ELR (cell line): ENCODE measurements around the gene TRPM5.
"Not testable (repeated sequence)": the region's sequence is repeated elsewhere in the genome, so short reads cannot be mapped to it uniquely, and the experiment has no call there.

Experiments
- DNase-seq: peaks from one replicate; pipeline ENCODE4 v3.0.0-alpha.2; 2015; ENCODE audit warnings: low read depth

TRPM5 gene

GRCh38 chr11:2443881-2444820 lies at the start of gene TRPM5:
TSS of gene TRPM5 (minus strand) at chr11:2444514. CDS start at chr11:2423036, 21,478 bp downstream.
- DNase-seq: no peak

GRCh38 chr11:2489083-2489482 lies 44.8 kb upstream of the TRPM5 start:
- DNase-seq: no peak

GRCh38 chr11:2488004-2488403 lies 43.7 kb upstream of the TRPM5 start:
- no peak for DNase-seq

GRCh38 chr11:2484576-2485125 lies 40.3 kb upstream of the TRPM5 start:
- no peak for DNase-seq

- DNase-seq: no peak
Measured at GRCh38 chr11:2483426-2483825, 39.1 kb upstream of the TRPM5 start.

GRCh38 chr11:2482745-2483144 lies 38.4 kb upstream of the TRPM5 start:
- no peak for DNase-seq

GRCh38 chr11:2482204-2482603 lies 37.9 kb upstream of the TRPM5 start:
- DNase-seq: no peak

- DNase-seq: no peak
Measured at GRCh38 chr11:2481253-2481652, 36.9 kb upstream of the TRPM5 start.

- DNase-seq: no peak
Measured at GRCh38 chr11:2480874-2481220, 36.5 kb upstream of the TRPM5 start.

- DNase-seq: not testable (repeated sequence)
Measured at GRCh38 chr11:2480067-2480873, 36.0 kb upstream of the TRPM5 start.

- no peak for DNase-seq
Measured at GRCh38 chr11:2477936-2478335, 33.6 kb upstream of the TRPM5 start.

- no peak for DNase-seq
Measured at GRCh38 chr11:2477254-2477653, 32.9 kb upstream of the TRPM5 start.

GRCh38 chr11:2475136-2475918 lies 31.0 kb upstream of the TRPM5 start:
- no peak for DNase-seq

- no peak for DNase-seq
Measured at GRCh38 chr11:2474059-2474901, 30.0 kb upstream of the TRPM5 start.

- no peak for DNase-seq
Measured at GRCh38 chr11:2473361-2474058, 29.2 kb upstream of the TRPM5 start.

- no peak for DNase-seq
Measured at GRCh38 chr11:2472428-2473186, 28.3 kb upstream of the TRPM5 start.

- no peak for DNase-seq
Measured at GRCh38 chr11:2471804-2472096, 27.4 kb upstream of the TRPM5 start.

- no peak for DNase-seq
Measured at GRCh38 chr11:2471048-2471803, 26.9 kb upstream of the TRPM5 start.

GRCh38 chr11:2470495-2470894 lies 26.2 kb upstream of the TRPM5 start:
- DNase-seq: no peak
